CD14-positive monocyte (primary cell): ENCODE results near the gene SPG21. TPM values are rescaled to one million over a fixed set of nuclear protein-coding genes. Genes with fewer than 3 reads are reported as not detected.

ENCODE experiments used
- DNase-seq, 3 donors: peaks; one replicate each; pipeline ENCODE4 v3.0.0-alpha.2; 2011 to 2022
- H2AFZ ChIP-seq: 2 replicates; pipeline ENCODE4 v1.6.0; 2012; ENCODE audit warnings: mild to moderate bottlenecking, low read depth, low read length, inconsistent platforms; ENCODE audit not compliant: insufficient read depth, poor library complexity, severe bottlenecking
- H3K27ac ChIP-seq, 2 donors: 1 replicate in 1 of 2; 2 replicates in 1 of 2; pipeline ENCODE4 v1.5.1; 2012 to 2013; ENCODE audit warnings: low read length in 2 of 2, control low read depth in 1 of 2, inconsistent platforms in 1 of 2, low read depth in 1 of 2, mild to moderate bottlenecking in 1 of 2
- H3K27me3 ChIP-seq, 2 donors: one replicate each; pipeline versions ENCODE4 v1.6.0 to v1.6.1; 2011 to 2013; ENCODE audit warnings: low read length in 2 of 2; ENCODE audit not compliant: control insufficient read depth in 2 of 2, insufficient read depth in 2 of 2
- H3K36me3 ChIP-seq, 2 donors: replicated peaks in 1 of 2; 1 replicate in 1 of 2; 2 replicates in 1 of 2; pipeline versions ENCODE4 v1.5.1 to v1.6.1; 2012 to 2013; ENCODE audit warnings: low read length in 2 of 2, control low read depth in 1 of 2, inconsistent platforms in 1 of 2, mild to moderate bottlenecking in 1 of 2; ENCODE audit not compliant: insufficient read depth in 2 of 2, control insufficient read depth in 1 of 2
- H3K4me1 ChIP-seq, 2 donors: 1 replicate in 1 of 2; 2 replicates in 1 of 2; pipeline versions ENCODE4 v1.5.1 to v1.6.1; 2012 to 2013; ENCODE audit warnings: low read length in 2 of 2, control low read depth in 1 of 2, inconsistent platforms in 1 of 2, mild to moderate bottlenecking in 1 of 2, moderate library complexity in 1 of 2; ENCODE audit not compliant: insufficient read depth in 2 of 2, control insufficient read depth in 1 of 2
- H3K4me2 ChIP-seq: replicated peaks from 2 replicates; pipeline ENCODE3; 2012; ENCODE audit warnings: low read length, moderate library complexity, mild to moderate bottlenecking; ENCODE audit not compliant: poor library complexity, severe bottlenecking; ENCODE audit errors: extremely low read depth
- H3K4me3 ChIP-seq, 3 experiments: fragments of 200-600 bp in 1 of 3; sonication (generic) in 1 of 3; replicated peaks in 1 of 3; 1 replicate in 2 of 3; 2 replicates in 1 of 3; pipeline ENCODE4 v1.5.1; 2011 to 2013; ENCODE audit warnings: low read length in 3 of 3, mild to moderate bottlenecking in 3 of 3, control low read depth in 2 of 3, low read depth in 2 of 3, inconsistent platforms in 1 of 3, moderate library complexity in 1 of 3
- H3K79me2 ChIP-seq: 2 replicates; pipeline ENCODE4 v1.6.0; 2012; ENCODE audit warnings: mild to moderate bottlenecking, control low read depth, inconsistent platforms, low read length, moderate library complexity; ENCODE audit not compliant: insufficient read depth
- H3K9ac ChIP-seq: 2 replicates; pipeline ENCODE4 v1.6.0; 2017; ENCODE audit warnings: low read length, mild to moderate bottlenecking; ENCODE audit not compliant: insufficient read depth, poor library complexity, severe bottlenecking
- H3K9me3 ChIP-seq, 2 donors: replicated peaks in 1 of 2; 1 replicate in 1 of 2; 2 replicates in 1 of 2; pipeline versions ENCODE4 v1.5.1 to v1.6.1; 2012 to 2013; ENCODE audit warnings: low read length in 2 of 2, control low read depth in 1 of 2; ENCODE audit not compliant: control insufficient read depth in 1 of 2, insufficient read depth in 1 of 2
- H4K20me1 ChIP-seq: 2 replicates; pipeline ENCODE4 v1.6.0; 2012; ENCODE audit warnings: mild to moderate bottlenecking, low read length, control low read depth, moderate library complexity; ENCODE audit not compliant: insufficient read depth
- H3K27ac Mint-ChIP-seq, 7 donors: one replicate each; pipeline ENCODE4 v1.8.0; 2020; ENCODE audit warnings: mild to moderate bottlenecking in 7 of 7, mixed read lengths in 7 of 7, moderate library complexity in 6 of 7, inconsistent platforms in 2 of 7
- H3K27me3 Mint-ChIP-seq, 3 donors: one replicate each; pipeline ENCODE4 v1.8.0; 2021 to 2022; ENCODE audit warnings: low read depth in 3 of 3, mild to moderate bottlenecking in 3 of 3, mixed read lengths in 3 of 3, moderate library complexity in 3 of 3, inconsistent platforms in 1 of 3
- H3K36me3 Mint-ChIP-seq, 2 donors: one replicate each; pipeline ENCODE4 v1.8.0; 2020; ENCODE audit warnings: mixed read lengths in 2 of 2, inconsistent platforms in 1 of 2, mild to moderate bottlenecking in 1 of 2
- H3K4me1 Mint-ChIP-seq: one replicate; pipeline ENCODE4 v1.8.0; 2020; ENCODE audit warnings: mild to moderate bottlenecking, mixed read lengths
- H3K4me3 Mint-ChIP-seq, 2 donors: one replicate each; pipeline ENCODE4 v1.8.0; 2020; ENCODE audit warnings: mild to moderate bottlenecking in 2 of 2, mixed read lengths in 2 of 2, moderate library complexity in 1 of 2
- H3K9me3 Mint-ChIP-seq, 7 donors: one replicate each; pipeline ENCODE4 v1.8.0; 2020 to 2022; ENCODE audit warnings: mixed read lengths in 7 of 7, mild to moderate bottlenecking in 6 of 7, moderate library complexity in 6 of 7, inconsistent platforms in 2 of 7
- WGBS: methylation state at CpG from one replicate; pipeline ENCODE4 v1.1.5; 2013; ENCODE audit warnings: missing lambda C conversion rate; ENCODE audit not compliant: insufficient coverage; 5-methylcytosine and 5-hydroxymethylcytosine counted together
- intact Hi-C, 2 donors: fragments of 100-400 bp; cut with micrococcal nuclease; formaldehyde crosslinking; loops; one replicate each; pipeline versions ENCODE4 v1.15.0 to v1.15.1; 2023
- polyA plus RNA-seq, 3 donors: library from polyadenylated mRNA; depleted of rRNA in 1 of 3; unstranded in 2 of 3; stranded (reverse) in 1 of 3; fragments of 300-500 nt in 2 of 3; fragments of >200 nt in 1 of 3; fragmentation: Illumina TruSeq in 2 of 3; gene quantifications; 1 replicate in 2 of 3; 2 replicates in 1 of 3; pipeline ENCODE4 v1.2.3, GENCODE V29; 2012 to 2021
- TF ChIP-seq, protein P1 (sequence below): fragments of 200-600 bp; IDR thresholded peaks from one replicate; pipeline ENCODE4 v1.8.0; 2022; ENCODE audit warnings: antibody characterized with exemption, mild to moderate bottlenecking

The SPG21 gene
- polyA plus RNA-seq, 3 donors = 102 to 375 (median 358) TPM

- Mint-ChIP-seq H3K36me3 (peaks cover 14 to 22% of the 10 kb centered on the region in 2 donors), H3K4me3 (peak overlapping the region in 1 of 2 donors; percentile 24), H3K27ac (peak overlapping the region in 2 of 7 donors; percentile 26 to 38), H3K9me3 (peaks cover 0 to 2% (median 0%) of the 10 kb centered on the region in 7 donors), H3K27me3 (no peaks in the 10 kb centered on the region), H3K4me1 (peaks cover 60% of the 10 kb centered on the region)
- Histone ChIP-seq H3K27ac (peak overlapping the region in 1 of 2 donors; percentile 9), H3K4me1 (peaks cover 59 to 68% of the 10 kb centered on the region in 2 donors), H2AFZ (no peak overlapping the region), H3K4me3 (peak overlapping the region in 1 of 3 experiments; percentile 22), H3K4me2 (peak overlapping the region; percentile 11), H3K79me2 (peaks cover 61% of the 10 kb centered on the region), H3K36me3 (peaks cover 13 to 20% of the 10 kb centered on the region in 2 donors), H3K9me3 (no peaks in the 10 kb centered on the region), H4K20me1 (no peaks in the 10 kb centered on the region), H3K27me3 (no peaks in the 10 kb centered on the region), H3K9ac (no peak overlapping the region)
- DNase-seq = no peak
- intact Hi-C loops = loop anchor here in 1 of 2 donors (10.0 kb wide), 1 partner anchor 142 kb away; the partner anchor contains the start of gene PLEKHO2
- TF ChIP-seq, protein P1, sequence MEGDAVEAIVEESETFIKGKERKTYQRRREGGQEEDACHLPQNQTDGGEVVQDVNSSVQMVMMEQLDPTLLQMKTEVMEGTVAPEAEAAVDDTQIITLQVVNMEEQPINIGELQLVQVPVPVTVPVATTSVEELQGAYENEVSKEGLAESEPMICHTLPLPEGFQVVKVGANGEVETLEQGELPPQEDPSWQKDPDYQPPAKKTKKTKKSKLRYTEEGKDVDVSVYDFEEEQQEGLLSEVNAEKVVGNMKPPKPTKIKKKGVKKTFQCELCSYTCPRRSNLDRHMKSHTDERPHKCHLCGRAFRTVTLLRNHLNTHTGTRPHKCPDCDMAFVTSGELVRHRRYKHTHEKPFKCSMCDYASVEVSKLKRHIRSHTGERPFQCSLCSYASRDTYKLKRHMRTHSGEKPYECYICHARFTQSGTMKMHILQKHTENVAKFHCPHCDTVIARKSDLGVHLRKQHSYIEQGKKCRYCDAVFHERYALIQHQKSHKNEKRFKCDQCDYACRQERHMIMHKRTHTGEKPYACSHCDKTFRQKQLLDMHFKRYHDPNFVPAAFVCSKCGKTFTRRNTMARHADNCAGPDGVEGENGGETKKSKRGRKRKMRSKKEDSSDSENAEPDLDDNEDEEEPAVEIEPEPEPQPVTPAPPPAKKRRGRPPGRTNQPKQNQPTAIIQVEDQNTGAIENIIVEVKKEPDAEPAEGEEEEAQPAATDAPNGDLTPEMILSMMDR = no peak
- WGBS = 100% methylated on average over 1 of the region's 3 CpGs
These were observed 2.6 kb downstream of the SPG21 start for GRCh38 chr15:64987136-64987535.

- H3K4me1 ChIP-seq = peaks cover 59 to 67% of the 10 kb centered on the region in 2 donors
- Mint-ChIP-seq H3K27me3 (no peaks in the 10 kb centered on the region), H3K4me3 (peak overlapping the region; percentile 65 to 86), H3K9me3 (peaks cover 0 to 2% (median 0%) of the 10 kb centered on the region in 7 donors), H3K27ac (peak overlapping the region; percentile 92 to 98 (median 96)), H3K4me1 (peaks cover 63% of the 10 kb centered on the region), H3K36me3 (peaks cover 25 to 36% of the 10 kb centered on the region in 2 donors)
- peaks cover 6% of the 10 kb centered on the region for H4K20me1 ChIP-seq
- H3K4me2 ChIP-seq = peak overlapping the region; percentile 73
- H3K79me2 ChIP-seq = peaks cover 74% of the 10 kb centered on the region
- H3K27ac ChIP-seq = peak overlapping the region; percentile 90 to 91
- peak overlapping the region; percentile 54 for H3K9ac ChIP-seq
- intact Hi-C loops = loop anchor here in 1 of 2 donors (10.0 kb wide), 1 partner anchor 141 kb away; the partner anchor contains the start of gene PLEKHO2
- TF ChIP-seq, protein P1 = no peak
- H3K36me3 ChIP-seq = peaks cover 22 to 34% of the 10 kb centered on the region in 2 donors
- peak overlapping the region in 2 of 3 experiments; percentile 24 to 69 for H3K4me3 ChIP-seq
- H3K27me3 ChIP-seq = no peaks in the 10 kb centered on the region
- 3% methylated on average over 6 of the region's 9 CpGs for WGBS
- peak overlapping the region; percentile 52 for H2AFZ ChIP-seq
- H3K9me3 ChIP-seq = no peaks in the 10 kb centered on the region
- DNase-seq = peak; percentile 45 to 92 (median 88)
These were observed 4.2 kb downstream of the SPG21 start for GRCh38 chr15:64985366-64986033.
